ENCODE results near the gene TBPL1.
"Not testable (repeated sequence)": the region's sequence is repeated elsewhere in the genome, so short reads cannot be mapped to it uniquely, and the experiment has no call there.

Gene TBPL1

GRCh38 chr6:133967347-133967746 lies 14.3 kb downstream of the TBPL1 start:
- Histone ChIP-seq H3K4me3 (no peak overlapping the region), H3K27ac (no peak overlapping the region)
- DNase-seq (ENCODE audit: low spot score): no peak
- TF ChIP-seq CTCF (IDR thresholded peaks at IDR 0.05): no peak

GRCh38 chr6:133967835-133968234 lies 14.8 kb downstream of the TBPL1 start:
- H3K27ac ChIP-seq; DNase-seq (ENCODE audit: low spot score); H3K4me3 ChIP-seq: not testable (repeated sequence)

GRCh38 chr6:133969285-133969920 lies 16.4 kb downstream of the TBPL1 start:
- no peak for TF ChIP-seq CTCF (IDR thresholded peaks at IDR 0.05)
- H3K27ac ChIP-seq: no peak overlapping the region
- H3K4me3 ChIP-seq: no peak overlapping the region
- no peak for DNase-seq (ENCODE audit: low spot score)

- no peak for DNase-seq (ENCODE audit: low spot score)
- no peak overlapping the region for H3K4me3 ChIP-seq
- TF ChIP-seq CTCF (IDR thresholded peaks at IDR 0.05): no peak
- no peak overlapping the region for H3K27ac ChIP-seq
Observed at GRCh38 chr6:133969921-133970295, 16.9 kb downstream of the TBPL1 start.

- no peak for DNase-seq (ENCODE audit: low spot score)
- H3K4me3 ChIP-seq: no peak overlapping the region
- no peak overlapping the region for H3K27ac ChIP-seq
- TF ChIP-seq CTCF (IDR thresholded peaks at IDR 0.05): no peak
Observed at GRCh38 chr6:133971861-133972260, 18.8 kb downstream of the TBPL1 start.

- DNase-seq (ENCODE audit: low spot score): no peak
- Histone ChIP-seq H3K27ac (no peak overlapping the region), H3K4me3 (no peak overlapping the region)
- no peak for TF ChIP-seq CTCF (IDR thresholded peaks at IDR 0.05)
Observed at GRCh38 chr6:133972388-133972787, 19.4 kb downstream of the TBPL1 start.

GRCh38 chr6:133973109-133973971 lies 20.3 kb downstream of the TBPL1 start:
- TF ChIP-seq CTCF (IDR thresholded peaks at IDR 0.05): peak; percentile 43
- no peak for DNase-seq (ENCODE audit: low spot score)
- Histone ChIP-seq H3K4me3 (no peak overlapping the region), H3K27ac (peak overlapping the region in 1 of 2 donors; percentile 24)
